Right cardiac atrium (tissue), 5 donors: ENCODE results near the gene MGAT4C. TPM values are rescaled to one million over a fixed set of nuclear protein-coding genes. Genes with fewer than 3 reads are reported as not detected.
"Not testable (repeated sequence)": the region's sequence is repeated elsewhere in the genome, so short reads cannot be mapped to it uniquely, and the experiment has no call there.

ENCODE experiments used
- ATAC-seq, 2 donors: fragments of 200-7000 bp; cut with Tn5 transposase; one replicate each; pipeline versions ENCODE4 v1.8.0 to v1.9.1; 2020; ENCODE audit warnings: moderate library complexity in 2 of 2, mild to moderate bottlenecking in 1 of 2
- DNase-seq, 3 donors: peaks; one replicate each; pipeline ENCODE4 v3.0.0-alpha.2; 2020
- H3K27ac ChIP-seq: one replicate; pipeline ENCODE4 v1.5.1; 2013; ENCODE audit warnings: mild to moderate bottlenecking, low read length, control low read depth, moderate library complexity
- H3K27me3 ChIP-seq: one replicate; pipeline ENCODE4 v1.6.1; 2013; ENCODE audit not compliant: control insufficient read depth, insufficient read depth
- H3K4me1 ChIP-seq: one replicate; pipeline ENCODE4 v1.6.1; 2013; ENCODE audit warnings: low read length; ENCODE audit not compliant: control insufficient read depth, insufficient read depth
- H3K4me3 ChIP-seq: one replicate; pipeline ENCODE4 v1.5.1; 2013; ENCODE audit warnings: low read length, control low read depth
- H3K9me3 ChIP-seq: one replicate; pipeline ENCODE4 v1.6.1; 2013; ENCODE audit warnings: low read length; ENCODE audit not compliant: control insufficient read depth
- WGBS: extraction: QIAGEN DNeasy Blood & Tissue Kit; methylation state at CpG from one replicate; pipeline ENCODE4 v1.1.7; 2013; 5-methylcytosine and 5-hydroxymethylcytosine counted together
- intact Hi-C, 4 donors: fragments of 100-400 bp; cut with DNase I; formaldehyde crosslinking; loops; one replicate each; pipeline versions ENCODE4 v1.11.0 to v1.14.0; 2022 to 2023
- polyA plus RNA-seq: library from polyadenylated mRNA; stranded (reverse); fragments of 200-250 nt; gene quantifications from one replicate; pipeline ENCODE4 v1.2.3, GENCODE V29; 2013
- total RNA-seq, 4 donors: library from RNA; stranded (reverse); fragmentation: NEBNext Ultra II Directional; extraction: Animal tissue kit (Norgen Biotek cat#: 25700); gene quantifications; one replicate each; pipeline ENCODE4 v1.2.1, GENCODE V29; 2021
- donor health status: healthy with polysubstance abuse.
- donor health status: DM: no; HTN: yes; CAD: no.
- donor health status: DM: no; HTN: no; CAD: no.
- donor health status: DM: no; HTN: yes; CAD: no; lungs with severe emphysema.
- donor health status: DM: yes; HTN: yes; CAD: no.

The MGAT4C gene
- total and polyA plus RNA-seq, 5 donors = 1.2 to 6.6 (median 3.3) TPM

DNA sequence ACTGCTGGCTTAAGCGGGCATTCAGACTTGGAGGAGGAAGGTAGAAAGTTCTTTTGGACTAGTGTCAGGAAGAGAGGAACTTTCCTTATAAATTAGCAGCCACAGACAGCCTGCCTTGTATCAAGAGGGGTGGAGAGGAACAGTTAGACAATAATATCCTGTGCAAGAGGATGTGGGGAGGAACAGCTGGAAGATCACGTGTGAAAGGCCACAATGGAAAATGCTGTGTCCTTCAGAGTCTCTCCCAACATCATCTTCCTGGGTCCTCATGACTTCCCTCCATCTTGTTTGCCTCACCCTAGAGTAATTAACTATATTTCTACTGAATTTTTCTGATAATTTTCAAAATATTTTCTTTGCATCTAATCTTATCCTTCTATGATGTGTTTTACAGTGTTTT is 117.4 kb downstream of the MGAT4C start:
- 62% methylated on average over 2 of the region's 2 CpGs for WGBS
- Histone ChIP-seq H3K27me3 (no peaks in the 10 kb centered on the region), H3K4me1 (no peaks in the 10 kb centered on the region), H3K4me3 (no peak overlapping the region), H3K9me3 (no peaks in the 10 kb centered on the region), H3K27ac (no peak overlapping the region)
- no peak for ATAC-seq
- DNase-seq = no peak
- intact Hi-C loops = no loop called here

DNA sequence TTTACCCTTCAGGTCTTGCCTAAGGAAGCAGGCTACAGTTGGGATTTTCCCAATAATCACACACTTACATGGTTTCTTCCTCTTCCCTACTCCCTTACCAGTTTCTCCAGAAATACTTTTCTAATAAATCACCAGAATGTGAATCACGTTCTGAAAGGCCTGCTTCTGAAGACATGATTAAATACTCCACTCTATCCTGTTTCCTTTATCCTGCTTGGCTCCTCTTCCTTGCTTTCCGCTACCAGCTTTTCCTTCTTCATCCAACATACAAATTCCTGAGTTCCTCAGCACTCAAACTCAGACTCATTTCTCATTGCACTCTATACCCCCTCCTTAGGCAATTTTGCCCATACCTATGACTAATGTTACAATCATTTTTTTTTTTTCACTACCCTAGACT is 118.3 kb downstream of the MGAT4C start:
- WGBS = 58% methylated on average over 2 of the region's 2 CpGs
- Histone ChIP-seq H3K9me3 (no peaks in the 10 kb centered on the region), H3K27ac (no peak overlapping the region), H3K4me3 (no peak overlapping the region), H3K27me3 (no peaks in the 10 kb centered on the region), H3K4me1 (no peaks in the 10 kb centered on the region)
- intact Hi-C loops = no loop called here
- ATAC-seq (no peak), DNase-seq (no peak)

DNA sequence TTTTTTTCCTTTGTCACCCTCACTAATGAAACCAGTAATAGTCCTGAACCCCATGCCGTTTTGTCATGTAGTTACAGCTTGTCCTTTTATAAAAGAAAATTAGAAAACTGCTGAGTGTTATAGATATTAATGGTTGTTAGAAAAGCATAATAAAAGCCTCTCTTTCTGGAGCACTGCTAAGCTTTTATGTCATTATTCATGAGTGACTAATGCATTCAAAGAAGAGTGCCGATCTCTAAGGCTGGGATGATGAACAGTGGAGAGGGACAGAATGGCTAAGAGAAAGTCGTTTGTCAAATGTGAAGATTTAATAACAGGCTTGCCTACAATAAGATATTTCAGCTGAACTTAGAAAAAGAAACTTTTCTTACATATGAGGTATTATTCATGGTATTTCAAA is 121.6 kb downstream of the MGAT4C start:
- no peak overlapping the region for H3K4me3 ChIP-seq
- H3K4me1 ChIP-seq = no peaks in the 10 kb centered on the region
- intact Hi-C loops = no loop called here
- ATAC-seq = no peak
- H3K9me3 ChIP-seq = no peaks in the 10 kb centered on the region
- H3K27me3 ChIP-seq = no peaks in the 10 kb centered on the region
- WGBS = 57% methylated on average over 3 of the region's 3 CpGs
- DNase-seq = no peak
- no peak overlapping the region for H3K27ac ChIP-seq

DNA sequence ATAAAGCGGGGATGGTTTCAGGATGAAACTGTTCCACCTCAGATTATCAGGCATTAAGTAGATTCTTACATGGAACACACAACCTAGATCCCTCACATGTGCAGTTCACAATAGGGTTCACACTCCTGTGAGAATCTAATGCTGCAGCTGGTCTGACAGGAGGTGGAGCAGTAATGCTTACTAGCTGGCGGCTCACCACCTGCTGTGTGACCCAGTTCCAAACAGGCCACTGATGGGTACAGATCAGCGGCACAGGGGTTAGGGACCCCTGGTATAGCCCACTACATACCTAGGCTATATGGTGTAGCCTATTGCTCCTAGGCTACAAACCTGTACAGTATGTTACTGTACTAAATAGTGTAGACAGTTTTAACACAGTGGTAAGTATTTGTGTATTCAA is 129.3 kb downstream of the MGAT4C start:
- 92% methylated on average over 3 of the region's 3 CpGs for WGBS
- H3K27ac ChIP-seq, DNase-seq, H3K4me3 ChIP-seq, ATAC-seq, H3K9me3 ChIP-seq, H3K27me3 ChIP-seq, H3K4me1 ChIP-seq, intact Hi-C loops: not testable (repeated sequence)

DNA sequence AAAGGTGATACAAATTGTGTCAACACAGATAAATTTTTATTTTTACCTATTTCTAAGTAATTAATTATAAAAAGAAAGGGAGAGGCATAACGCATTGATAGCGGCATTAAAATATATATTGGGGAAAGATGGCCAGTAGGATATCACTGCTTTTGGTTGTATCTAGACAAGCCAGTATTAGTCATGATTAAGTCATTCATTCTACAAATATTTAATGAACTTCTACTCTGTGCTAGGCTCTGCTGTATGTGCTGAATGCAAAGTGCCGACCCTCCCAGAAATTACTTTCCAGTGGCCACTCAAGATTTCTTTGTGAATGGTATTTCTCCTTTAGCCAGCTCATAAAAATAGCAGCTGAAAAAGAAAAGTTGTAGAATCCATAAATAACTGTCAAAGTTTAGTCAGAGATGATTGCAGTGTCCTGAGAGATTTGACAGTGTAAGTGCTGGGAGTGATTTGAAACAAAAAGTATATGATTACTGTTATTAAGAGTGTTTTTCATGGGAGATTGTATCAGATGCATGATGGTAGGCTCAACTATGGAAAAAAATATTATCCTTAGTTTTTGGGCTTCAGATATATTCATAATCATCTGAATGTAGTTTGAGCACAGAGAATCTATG is 133.2 kb downstream of the MGAT4C start:
- WGBS = 49% methylated on average over 3 of the region's 3 CpGs
- intact Hi-C loops = no loop called here

DNA sequence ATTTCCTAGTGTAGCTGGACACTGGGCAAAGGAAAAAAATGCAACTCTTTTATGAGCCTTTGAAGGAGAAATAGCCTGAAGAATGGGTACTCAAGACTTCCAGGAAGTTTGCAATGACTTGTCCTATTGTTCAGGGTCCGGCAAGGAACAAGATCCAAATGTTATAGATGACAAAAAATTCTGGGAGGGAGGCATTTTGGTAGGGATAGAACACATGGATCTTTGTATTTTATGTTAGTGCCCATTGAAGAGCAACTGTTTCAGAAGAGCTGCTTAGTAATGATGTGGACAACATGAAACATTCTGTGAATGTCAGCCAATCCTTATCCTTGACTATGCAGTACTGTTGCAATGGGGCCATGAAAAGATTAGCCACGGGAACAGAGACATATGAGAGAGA is 138.0 kb downstream of the MGAT4C start:
- Histone ChIP-seq H3K27me3 (no peaks in the 10 kb centered on the region), H3K27ac (no peak overlapping the region), H3K4me1 (no peaks in the 10 kb centered on the region), H3K9me3 (no peaks in the 10 kb centered on the region), H3K4me3 (no peak overlapping the region)
- DNase-seq (no peak), ATAC-seq (peak in 1 of 2 donors; percentile 19)
- intact Hi-C loops = no loop called here
- 64% methylated on average over 2 of the region's 2 CpGs for WGBS

More for the DNA sequence above, 133.2 kb downstream of the MGAT4C start:
- DNase-seq = no peak
- Histone ChIP-seq H3K27ac (no peak overlapping the region), H3K4me1 (no peaks in the 10 kb centered on the region), H3K27me3 (no peaks in the 10 kb centered on the region), H3K4me3 (no peak overlapping the region), H3K9me3 (no peaks in the 10 kb centered on the region)
- no peak for ATAC-seq

DNA sequence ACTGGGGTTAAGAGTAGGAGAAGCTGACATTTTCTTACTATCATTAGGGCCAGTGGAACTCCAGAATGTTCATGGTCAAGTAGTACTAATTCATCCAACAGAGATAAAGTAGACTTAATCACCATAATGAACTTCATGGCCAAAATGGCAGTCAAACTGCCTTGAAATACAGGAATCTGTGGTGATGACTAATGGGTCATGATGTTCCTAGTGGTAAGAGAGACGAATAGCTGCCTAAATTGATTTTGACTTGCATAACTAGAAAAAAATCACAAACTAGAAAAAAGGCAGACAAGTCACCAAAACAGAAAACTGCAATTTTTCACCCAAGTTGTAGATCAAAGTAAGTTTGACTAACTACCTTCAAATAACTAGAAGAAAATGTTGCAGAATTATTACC is 138.5 kb downstream of the MGAT4C start:
- H3K9me3 ChIP-seq = no peaks in the 10 kb centered on the region
- ATAC-seq (no peak), DNase-seq (no peak)
- intact Hi-C loops = no loop called here
- WGBS = 65% methylated on average over 1 of the region's 1 CpG
- H3K27me3 ChIP-seq = no peaks in the 10 kb centered on the region
- H3K27ac ChIP-seq = no peak overlapping the region
- no peak overlapping the region for H3K4me3 ChIP-seq
- no peaks in the 10 kb centered on the region for H3K4me1 ChIP-seq

DNA sequence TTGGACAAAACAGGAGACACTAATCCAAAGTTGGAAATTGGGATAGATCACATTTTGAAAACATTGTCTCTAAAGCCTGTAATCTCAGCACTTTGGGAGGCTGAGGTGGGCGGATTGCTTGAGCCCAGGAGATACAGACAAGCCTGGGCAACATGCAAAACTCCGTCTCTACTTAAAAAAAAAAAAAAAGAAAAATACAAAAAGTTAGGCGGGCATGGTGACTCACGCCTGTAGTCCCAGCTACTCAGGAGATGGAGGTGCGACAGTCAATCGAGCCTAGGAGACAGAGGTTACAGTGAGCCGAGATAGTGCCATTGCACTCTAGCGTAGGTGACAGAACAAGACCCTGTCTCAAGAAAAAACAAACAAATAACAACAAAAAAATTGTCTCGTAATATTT is 152.1 kb downstream of the MGAT4C start:
- ATAC-seq (no peak), DNase-seq (no peak)
- no peaks in the 10 kb centered on the region for H3K27me3 ChIP-seq
- 89% methylated on average over 9 of the region's 9 CpGs for WGBS
- no peaks in the 10 kb centered on the region for H3K9me3 ChIP-seq
- intact Hi-C loops = no loop called here
- no peaks in the 10 kb centered on the region for H3K4me1 ChIP-seq
- H3K27ac ChIP-seq = no peak overlapping the region
- H3K4me3 ChIP-seq = no peak overlapping the region

DNA sequence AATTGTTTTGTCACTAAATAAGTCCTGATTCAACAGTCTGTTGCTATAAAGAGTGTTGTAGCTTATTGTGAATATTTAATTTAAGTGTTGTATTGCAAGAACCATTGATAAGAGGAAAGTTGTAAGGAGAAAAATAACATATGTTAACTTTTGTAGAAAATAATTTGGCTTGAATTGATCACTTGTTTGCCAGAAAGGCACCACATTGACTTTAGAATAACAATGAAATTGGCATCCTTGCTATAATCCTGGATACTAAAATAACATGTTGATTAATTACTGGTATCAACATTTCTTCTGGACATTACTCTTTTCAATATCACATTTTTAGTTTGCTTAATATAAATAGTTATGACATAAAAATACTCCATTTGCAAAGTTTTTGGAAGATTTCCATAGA is 159.0 kb downstream of the MGAT4C start:
- intact Hi-C loops = no loop called here
- no peak for ATAC-seq
- Histone ChIP-seq H3K4me3 (no peak overlapping the region), H3K9me3 (no peaks in the 10 kb centered on the region), H3K4me1 (no peaks in the 10 kb centered on the region), H3K27me3 (no peaks in the 10 kb centered on the region), H3K27ac (no peak overlapping the region)
- no peak for DNase-seq

DNA sequence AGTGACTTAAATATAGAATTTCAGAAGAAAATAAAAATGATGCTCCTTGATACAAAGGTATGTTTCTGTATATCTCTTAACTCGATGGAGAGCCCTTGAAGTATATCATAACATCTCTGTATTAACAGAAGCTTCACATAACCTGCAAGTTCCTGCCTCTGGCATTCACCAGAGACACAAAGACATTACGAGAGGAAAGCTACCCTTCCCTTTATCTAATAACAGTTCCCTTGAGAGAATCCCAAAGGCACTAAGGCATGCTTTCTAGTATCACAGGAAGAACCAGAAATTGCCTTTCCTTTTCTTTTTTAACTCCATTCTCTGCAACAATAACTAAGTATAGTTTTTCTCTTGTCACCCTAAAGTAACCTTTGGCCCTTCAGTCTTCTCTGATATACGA is 164.5 kb downstream of the MGAT4C start:
- intact Hi-C loops = no loop called here
- Histone ChIP-seq H3K27ac (no peak overlapping the region), H3K4me3 (no peak overlapping the region), H3K9me3 (no peaks in the 10 kb centered on the region), H3K27me3 (no peaks in the 10 kb centered on the region), H3K4me1 (no peaks in the 10 kb centered on the region)
- DNase-seq = no peak
- ATAC-seq = no peak
- WGBS = 31% methylated on average over 3 of the region's 3 CpGs

DNA sequence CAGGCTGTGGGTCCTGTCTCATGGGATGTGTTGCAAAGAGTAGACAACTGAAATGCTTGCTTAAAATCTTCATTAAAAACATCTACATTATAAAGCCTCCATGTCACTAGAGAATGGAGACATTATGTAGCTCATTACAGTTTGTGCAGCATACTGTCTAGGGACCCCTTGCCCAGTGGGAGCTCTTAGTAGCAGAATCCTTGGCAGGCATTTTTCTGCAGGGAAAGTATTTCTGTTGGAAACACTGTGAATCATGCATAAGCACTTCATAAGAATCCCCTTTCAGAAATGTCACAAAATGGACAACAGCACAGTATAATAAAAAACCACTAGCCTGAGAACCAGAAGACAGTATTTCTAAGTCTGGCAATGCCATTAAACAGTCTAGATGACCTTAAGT is 174.3 kb downstream of the MGAT4C start:
- Histone ChIP-seq H3K9me3 (no peaks in the 10 kb centered on the region), H3K4me1 (no peaks in the 10 kb centered on the region), H3K4me3 (no peak overlapping the region), H3K27ac (no peak overlapping the region), H3K27me3 (no peaks in the 10 kb centered on the region)
- ATAC-seq (no peak), DNase-seq (no peak)
- intact Hi-C loops = no loop called here

DNA sequence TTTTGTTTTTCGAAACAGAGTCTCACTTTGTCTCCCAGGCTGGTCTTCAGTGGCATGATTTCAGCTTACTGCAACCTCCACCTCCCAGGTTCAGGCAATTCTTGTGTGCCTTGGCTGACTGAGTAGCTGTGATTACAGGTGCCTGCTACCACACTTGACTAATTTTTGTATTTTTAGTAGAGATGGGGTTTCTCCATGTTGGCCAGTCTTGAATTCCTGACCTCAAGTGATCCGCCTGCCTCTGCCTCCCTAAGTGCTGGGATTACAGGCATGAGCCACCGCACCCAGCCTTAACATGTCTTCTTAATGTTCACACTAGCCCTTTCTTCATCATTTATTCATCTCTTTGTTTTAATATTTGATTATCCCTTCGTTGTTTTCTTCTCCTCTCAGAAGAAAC is 197.1 kb downstream of the MGAT4C start:
- intact Hi-C loops = not testable (repeated sequence)

More for the DNA sequence above, 197.1 kb downstream of the MGAT4C start:
- not testable (repeated sequence) for H3K4me3 ChIP-seq, H3K9me3 ChIP-seq, H3K27me3 ChIP-seq, H3K4me1 ChIP-seq, ATAC-seq, H3K27ac ChIP-seq, DNase-seq
- 88% methylated on average over 4 of the region's 4 CpGs for WGBS
